Activated T-cell treated with anti-CD3 and anti-CD28 coated beads, Interleukin-2, amount 50 U/mL, for 4 hours (primary cell): ENCODE data around the gene TAX1BP3. TPM values are rescaled to one million over a fixed set of nuclear protein-coding genes. Genes with fewer than 3 reads are reported as not detected.

Experiments used
- ATAC-seq, 2 donors: fragments of 200-7000 bp; cut with Tn5 transposase; one replicate each; pipeline ENCODE4 v1.10.0; 2021
- DNase-seq: peaks from one replicate; pipeline ENCODE4 v3.0.0-alpha.2; 2020
- H3K27me3 Mint-ChIP-seq: one replicate; pipeline ENCODE4 v1.8.0; 2021; ENCODE audit warnings: low read depth, mixed read lengths
- H3K36me3 Mint-ChIP-seq: one replicate; pipeline ENCODE4 v1.8.0; 2022; ENCODE audit warnings: mixed read lengths; ENCODE audit not compliant: insufficient read depth
- H3K4me1 Mint-ChIP-seq: one replicate; pipeline ENCODE4 v1.8.0; 2021; ENCODE audit warnings: low read depth, mixed read lengths
- H3K4me3 Mint-ChIP-seq: one replicate; pipeline ENCODE4 v1.8.0; 2021; ENCODE audit warnings: mild to moderate bottlenecking, moderate library complexity, mixed read lengths
- H3K9me3 Mint-ChIP-seq: one replicate; pipeline ENCODE4 v1.8.0; 2021; ENCODE audit warnings: mixed read lengths
- total RNA-seq, 3 donors: library from RNA; stranded (reverse); gene quantifications; one replicate each; pipeline ENCODE4 v1.2.1, GENCODE V29; 2021

TAX1BP3 gene
- total RNA-seq, 3 donors from 2014 or later = 8.9 to 10.6 (median 9.2) TPM

GRCh38 chr17:3657874-3658783 lies 10.2 kb downstream of the TAX1BP3 start:
- DNase-seq (no peak), ATAC-seq (no peak)
- no peaks in the 10 kb centered on the region for H3K9me3 Mint-ChIP-seq
- H3K36me3 Mint-ChIP-seq = no peaks in the 10 kb centered on the region
- H3K27me3 Mint-ChIP-seq = no peaks in the 10 kb centered on the region
- H3K4me1 Mint-ChIP-seq = no peaks in the 10 kb centered on the region
- H3K4me3 Mint-ChIP-seq = no peak overlapping the region

DNA sequence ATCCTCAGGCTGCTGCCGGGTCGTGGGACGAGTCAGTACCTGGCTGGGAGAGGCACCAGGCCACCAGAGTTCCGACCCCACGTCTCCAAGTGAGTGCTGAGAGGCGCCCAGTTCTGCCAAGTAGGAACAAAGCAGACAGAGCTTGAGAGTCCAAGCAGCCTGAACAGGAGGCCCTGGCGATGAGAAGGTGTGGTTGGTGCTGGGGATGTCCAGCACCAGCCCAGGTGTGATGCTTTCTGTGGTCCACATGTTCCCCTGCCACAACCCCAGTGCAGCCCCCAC lies 10.8 kb downstream of the TAX1BP3 start:
- no peaks in the 10 kb centered on the region for H3K36me3 Mint-ChIP-seq

GRCh38 chr17:3656755-3657587 lies 11.4 kb downstream of the TAX1BP3 start:
- H3K4me3 Mint-ChIP-seq = no peak overlapping the region

More for the DNA sequence above, 10.8 kb downstream of the TAX1BP3 start:
- no peak overlapping the region for H3K4me3 Mint-ChIP-seq
- H3K4me1 Mint-ChIP-seq = no peaks in the 10 kb centered on the region
- ATAC-seq (no peak), DNase-seq (no peak)
- H3K27me3 Mint-ChIP-seq = no peaks in the 10 kb centered on the region
- H3K9me3 Mint-ChIP-seq = no peaks in the 10 kb centered on the region

GRCh38 chr17:3656353-3656752 lies 12.0 kb downstream of the TAX1BP3 start:
- no peak overlapping the region for H3K4me3 Mint-ChIP-seq

More at GRCh38 chr17:3656755-3657587, 11.4 kb downstream of the TAX1BP3 start:
- Mint-ChIP-seq H3K36me3 (no peaks in the 10 kb centered on the region), H3K27me3 (no peaks in the 10 kb centered on the region), H3K4me1 (no peaks in the 10 kb centered on the region), H3K9me3 (no peaks in the 10 kb centered on the region)
- no peak for ATAC-seq
- no peak for DNase-seq

GRCh38 chr17:3655766-3656165 lies 12.6 kb downstream of the TAX1BP3 start:
- H3K27me3 Mint-ChIP-seq = no peaks in the 10 kb centered on the region
- DNase-seq = no peak
- no peak for ATAC-seq
- H3K9me3 Mint-ChIP-seq = no peaks in the 10 kb centered on the region
- no peak overlapping the region for H3K4me3 Mint-ChIP-seq
- no peaks in the 10 kb centered on the region for H3K36me3 Mint-ChIP-seq
- H3K4me1 Mint-ChIP-seq = no peaks in the 10 kb centered on the region

More at GRCh38 chr17:3656353-3656752, 12.0 kb downstream of the TAX1BP3 start:
- ATAC-seq (no peak), DNase-seq (no peak)
- Mint-ChIP-seq H3K27me3 (no peaks in the 10 kb centered on the region), H3K36me3 (no peaks in the 10 kb centered on the region), H3K4me1 (no peaks in the 10 kb centered on the region), H3K9me3 (no peaks in the 10 kb centered on the region)

- Mint-ChIP-seq H3K4me1 (peaks cover 1% of the 10 kb centered on the region), H3K4me3 (no peak overlapping the region), H3K9me3 (no peaks in the 10 kb centered on the region), H3K27me3 (no peaks in the 10 kb centered on the region), H3K36me3 (peaks cover 11% of the 10 kb centered on the region)
- ATAC-seq (peak; percentile 63 to 72), DNase-seq (peak; percentile 16)
These were observed 20.4 kb downstream of the TAX1BP3 start for GRCh38 chr17:3647769-3648555.

DNA sequence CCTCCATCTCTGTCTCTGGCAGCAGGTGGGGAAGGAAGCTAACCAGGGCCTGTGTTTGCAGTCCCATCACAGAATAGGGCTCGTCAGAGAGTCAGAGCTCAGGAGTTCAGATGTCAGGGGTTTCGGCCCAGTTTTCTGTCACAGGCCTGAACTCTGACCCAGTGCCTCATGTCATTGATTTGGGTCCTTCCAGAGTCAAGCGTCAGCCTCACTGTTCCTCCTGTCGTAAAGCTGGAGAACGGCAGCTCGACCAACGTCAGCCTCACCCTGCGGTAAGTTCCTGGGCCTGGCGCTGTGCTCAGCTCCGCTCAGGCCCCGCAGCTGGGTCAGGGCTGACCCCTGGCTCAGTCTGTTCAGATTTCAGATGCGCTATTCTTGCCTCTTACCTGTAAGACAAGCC lies 21.1 kb downstream of the TAX1BP3 start:
- H3K4me3 Mint-ChIP-seq = no peak overlapping the region
- DNase-seq (no peak), ATAC-seq (no peak)
- peaks cover 11% of the 10 kb centered on the region for H3K36me3 Mint-ChIP-seq
- H3K4me1 Mint-ChIP-seq = peaks cover 1% of the 10 kb centered on the region
- no peaks in the 10 kb centered on the region for H3K27me3 Mint-ChIP-seq
- H3K9me3 Mint-ChIP-seq = no peaks in the 10 kb centered on the region

GRCh38 chr17:3645310-3645709 lies 23.1 kb downstream of the TAX1BP3 start:
- no peaks in the 10 kb centered on the region for H3K9me3 Mint-ChIP-seq
- H3K27me3 Mint-ChIP-seq = no peaks in the 10 kb centered on the region
- no peak overlapping the region for H3K4me3 Mint-ChIP-seq
- ATAC-seq (no peak), DNase-seq (no peak)
- peaks cover 11% of the 10 kb centered on the region for H3K36me3 Mint-ChIP-seq
- H3K4me1 Mint-ChIP-seq = peaks cover 2% of the 10 kb centered on the region

GRCh38 chr17:3643889-3644349 lies 24.5 kb downstream of the TAX1BP3 start:
- Mint-ChIP-seq H3K4me3 (no peak overlapping the region), H3K27me3 (no peaks in the 10 kb centered on the region), H3K4me1 (peaks cover 9% of the 10 kb centered on the region), H3K36me3 (peaks cover 8% of the 10 kb centered on the region), H3K9me3 (no peaks in the 10 kb centered on the region)
- ATAC-seq (peak in 1 of 2 donors; percentile 54), DNase-seq (no peak)

- Mint-ChIP-seq H3K27me3 (no peaks in the 10 kb centered on the region), H3K9me3 (no peaks in the 10 kb centered on the region), H3K36me3 (peaks cover 5% of the 10 kb centered on the region), H3K4me1 (peaks cover 19% of the 10 kb centered on the region), H3K4me3 (no peak overlapping the region)
- no peak for DNase-seq
- ATAC-seq = no peak
These were observed 26.5 kb downstream of the TAX1BP3 start for GRCh38 chr17:3641717-3642486.

DNA sequence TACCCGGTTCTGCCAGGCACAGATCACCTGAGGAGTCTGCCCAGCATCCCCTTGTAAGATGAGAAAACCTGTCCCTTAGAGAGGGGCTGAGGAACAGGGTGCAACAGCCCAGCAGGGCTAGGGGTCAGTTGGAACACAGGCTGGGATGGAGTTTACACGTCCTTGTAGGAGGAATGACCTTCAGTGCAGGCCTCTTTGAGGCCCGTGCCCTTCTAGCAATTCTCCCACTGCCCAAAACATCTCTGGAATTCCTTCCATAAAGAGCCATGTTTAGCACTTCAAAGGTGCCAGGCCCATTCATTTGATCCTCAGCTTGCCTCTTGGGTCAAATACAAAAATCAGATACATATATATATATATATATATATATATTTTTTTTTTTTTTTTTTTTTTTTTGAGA lies 27.4 kb downstream of the TAX1BP3 start:
- Mint-ChIP-seq H3K4me1 (peaks cover 19% of the 10 kb centered on the region), H3K27me3 (no peaks in the 10 kb centered on the region), H3K4me3 (no peak overlapping the region), H3K36me3 (peaks cover 5% of the 10 kb centered on the region), H3K9me3 (no peaks in the 10 kb centered on the region)
- ATAC-seq (no peak), DNase-seq (no peak)

DNA sequence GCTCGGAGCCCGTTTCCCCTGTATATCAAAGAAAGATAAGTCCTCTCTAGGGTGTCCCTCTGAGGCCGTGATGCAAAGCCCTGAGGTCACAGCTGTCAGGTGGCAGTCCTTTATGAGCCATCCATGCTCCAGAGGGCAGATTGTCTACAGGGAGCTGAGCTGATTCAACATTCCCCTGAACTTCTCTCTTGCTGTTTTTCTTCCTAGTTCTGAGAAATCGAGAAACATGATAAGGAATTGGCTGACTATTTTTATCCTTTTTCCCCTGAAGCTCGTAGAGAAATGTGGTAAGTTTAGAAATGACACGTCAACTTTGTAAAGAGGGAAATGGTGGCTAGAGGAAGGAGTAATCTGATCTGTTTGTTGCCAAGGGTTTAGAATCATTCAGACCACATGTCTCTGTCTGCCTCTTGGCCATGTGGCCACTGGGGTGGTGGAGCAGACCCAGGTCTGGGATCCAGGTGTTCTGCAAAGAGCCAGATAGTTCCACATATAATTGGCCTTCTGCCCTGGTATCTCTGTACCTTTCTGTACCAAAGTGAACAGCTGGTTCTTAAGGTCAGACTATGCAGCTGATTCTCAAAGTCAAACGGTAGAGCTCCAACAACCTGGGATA lies 28.3 kb downstream of the TAX1BP3 start:
- peaks cover 22% of the 10 kb centered on the region for H3K4me1 Mint-ChIP-seq
- H3K27me3 Mint-ChIP-seq = no peaks in the 10 kb centered on the region
- DNase-seq (no peak), ATAC-seq (no peak)
- no peaks in the 10 kb centered on the region for H3K9me3 Mint-ChIP-seq
- peaks cover 5% of the 10 kb centered on the region for H3K36me3 Mint-ChIP-seq
- peak overlapping the region; percentile 22 for H3K4me3 Mint-ChIP-seq

DNA sequence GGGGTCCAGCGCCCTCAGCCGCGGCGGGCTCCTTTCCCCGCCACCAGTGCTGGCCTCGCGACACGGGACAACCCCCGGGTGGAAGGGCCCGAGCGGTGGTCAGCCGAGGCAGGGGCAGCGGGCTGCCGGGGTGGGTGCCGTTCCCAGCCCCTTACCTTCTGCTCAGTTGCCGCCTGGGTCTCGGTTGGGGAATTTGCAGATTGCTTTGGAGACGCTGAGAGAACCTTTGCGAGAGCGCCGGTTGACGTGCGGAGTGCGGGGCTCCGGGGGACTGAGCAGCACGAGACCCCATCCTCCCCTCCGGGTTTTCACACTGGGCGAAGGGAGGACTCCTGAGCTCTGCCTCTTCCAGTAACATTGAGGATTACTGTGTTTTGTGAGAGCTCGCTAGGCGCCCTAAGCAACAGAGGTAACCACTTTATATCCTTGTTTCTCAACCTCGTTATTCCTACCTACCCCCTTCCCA lies 31.4 kb downstream of the TAX1BP3 start:
- DNase-seq = no peak
- Mint-ChIP-seq H3K4me1 (peaks cover 29% of the 10 kb centered on the region), H3K4me3 (peak overlapping the region; percentile 94), H3K27me3 (no peaks in the 10 kb centered on the region), H3K9me3 (no peaks in the 10 kb centered on the region), H3K36me3 (peaks cover 8% of the 10 kb centered on the region)
- ATAC-seq = peak in 1 of 2 donors; percentile 2
